ENCODE results near the gene FGF21.

The FGF21 gene

GRCh38 chr19:48755084-48755641 lies at the start of gene FGF21:
Gene FGF21, plus strand, starts transcription at chr19:48755524. Its CDS starts 713 bp downstream, at chr19:48756237.
- Histone ChIP-seq H3K27me3 (ENCODE audit: low read depth, low read length) (no peaks in the 10 kb centered on the region), H3K79me2 (ENCODE audit: low read length) (no peaks in the 10 kb centered on the region), H3K9me3 (ENCODE audit: insufficient read depth, low read length) (no peaks in the 10 kb centered on the region), H2AFZ (ENCODE audit: low read depth, low read length) (no peak within 1 kb of the TSS), H3K4me3 (ENCODE audit: low read length) (no peak within 1 kb of the TSS), H3K9ac (ENCODE audit: low read length) (no peak within 1 kb of the TSS), H3K4me1 (ENCODE audit: low read length) (peaks cover 4% of the 10 kb centered on the region; the same call in 1 of the 2 replicates), H3K36me3 (replicated peaks; ENCODE audit: low read depth, low read length) (no peaks in the 10 kb centered on the region), H4K20me1 (ENCODE audit: insufficient read depth, low read length) (no peaks in the 10 kb centered on the region), H3K4me2 (ENCODE audit: low read length) (no peak within 1 kb of the TSS), H3K27ac (ENCODE audit: low read length) (no peak within 1 kb of the TSS)
- TF ChIP-seq CTCF (IDR thresholded peaks at IDR 0.05; ENCODE audit: low read depth, low read length) (no peak), EZH2phosphoT487 (IDR thresholded peaks at IDR 0.05; ENCODE audit: low read depth) (no peak)

DNA sequence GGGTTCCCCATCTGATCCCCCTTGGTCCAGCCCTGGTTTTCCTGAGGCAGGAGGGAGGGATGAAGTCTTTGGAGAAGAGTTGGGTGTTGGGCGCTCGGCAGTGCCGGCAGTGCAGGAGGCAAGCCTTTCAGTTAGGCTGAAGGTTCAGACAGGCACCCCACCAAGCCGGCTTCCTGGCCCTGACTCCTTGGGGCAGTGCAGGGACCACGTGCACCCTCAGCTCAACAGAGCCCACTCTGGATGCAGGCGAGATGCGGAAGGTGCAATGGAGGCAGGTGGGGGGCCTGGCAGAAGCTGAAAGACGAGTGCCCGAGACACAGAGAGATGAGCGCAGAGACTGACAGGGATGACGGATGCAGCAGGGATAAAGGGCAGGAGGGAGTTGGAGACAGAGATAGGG lies 46.9 kb upstream of the FGF21 start:
- Histone ChIP-seq H3K9ac (ENCODE audit: low read length) (no peak overlapping the region), H3K9me3 (ENCODE audit: insufficient read depth, low read length) (peaks cover 5% of the 10 kb centered on the region; the same call in 1 of the 2 replicates), H4K20me1 (ENCODE audit: insufficient read depth, low read length) (no peaks in the 10 kb centered on the region), H3K4me1 (ENCODE audit: low read length) (peaks cover 6% of the 10 kb centered on the region), H3K79me2 (ENCODE audit: low read length) (0 out of 2 replicates have a peak, but pooled peaks cover 6% of the 10 kb centered on the region), H3K4me2 (ENCODE audit: low read length) (no peak overlapping the region), H3K4me3 (ENCODE audit: low read length) (no peak overlapping the region), H3K27me3 (ENCODE audit: low read depth, low read length) (no peaks in the 10 kb centered on the region), H3K36me3 (replicated peaks; ENCODE audit: low read depth, low read length) (peaks cover 6% of the 10 kb centered on the region), H3K27ac (ENCODE audit: low read length) (no peak overlapping the region), H2AFZ (ENCODE audit: low read depth, low read length) (no peak overlapping the region)
- no peak for TF ChIP-seq CTCF (IDR thresholded peaks at IDR 0.05; ENCODE audit: low read depth, low read length)
- TF ChIP-seq EZH2phosphoT487 (IDR thresholded peaks at IDR 0.05; ENCODE audit: low read depth) = no peak

GRCh38 chr19:48711106-48711662 lies 44.1 kb upstream of the FGF21 start:
- Histone ChIP-seq H4K20me1 (ENCODE audit: insufficient read depth, low read length) (no peaks in the 10 kb centered on the region), H3K4me1 (ENCODE audit: low read length) (peaks cover 15% of the 10 kb centered on the region), H3K9me3 (ENCODE audit: insufficient read depth, low read length) (peaks cover 5% of the 10 kb centered on the region; the same call in 1 of the 2 replicates), H3K27me3 (ENCODE audit: low read depth, low read length) (no peaks in the 10 kb centered on the region), H3K4me2 (ENCODE audit: low read length) (no peak overlapping the region), H3K36me3 (replicated peaks; ENCODE audit: low read depth, low read length) (peaks cover 6% of the 10 kb centered on the region), H3K4me3 (ENCODE audit: low read length) (no peak overlapping the region), H3K9ac (ENCODE audit: low read length) (no peak overlapping the region), H3K79me2 (ENCODE audit: low read length) (peaks cover 6% of the 10 kb centered on the region; the same call in 1 of the 2 replicates), H3K27ac (ENCODE audit: low read length) (no peak overlapping the region), H2AFZ (ENCODE audit: low read depth, low read length) (no peak overlapping the region)
- no peak for TF ChIP-seq EZH2phosphoT487 (IDR thresholded peaks at IDR 0.05; ENCODE audit: low read depth)
- no peak for TF ChIP-seq CTCF (IDR thresholded peaks at IDR 0.05; ENCODE audit: low read depth, low read length)

DNA sequence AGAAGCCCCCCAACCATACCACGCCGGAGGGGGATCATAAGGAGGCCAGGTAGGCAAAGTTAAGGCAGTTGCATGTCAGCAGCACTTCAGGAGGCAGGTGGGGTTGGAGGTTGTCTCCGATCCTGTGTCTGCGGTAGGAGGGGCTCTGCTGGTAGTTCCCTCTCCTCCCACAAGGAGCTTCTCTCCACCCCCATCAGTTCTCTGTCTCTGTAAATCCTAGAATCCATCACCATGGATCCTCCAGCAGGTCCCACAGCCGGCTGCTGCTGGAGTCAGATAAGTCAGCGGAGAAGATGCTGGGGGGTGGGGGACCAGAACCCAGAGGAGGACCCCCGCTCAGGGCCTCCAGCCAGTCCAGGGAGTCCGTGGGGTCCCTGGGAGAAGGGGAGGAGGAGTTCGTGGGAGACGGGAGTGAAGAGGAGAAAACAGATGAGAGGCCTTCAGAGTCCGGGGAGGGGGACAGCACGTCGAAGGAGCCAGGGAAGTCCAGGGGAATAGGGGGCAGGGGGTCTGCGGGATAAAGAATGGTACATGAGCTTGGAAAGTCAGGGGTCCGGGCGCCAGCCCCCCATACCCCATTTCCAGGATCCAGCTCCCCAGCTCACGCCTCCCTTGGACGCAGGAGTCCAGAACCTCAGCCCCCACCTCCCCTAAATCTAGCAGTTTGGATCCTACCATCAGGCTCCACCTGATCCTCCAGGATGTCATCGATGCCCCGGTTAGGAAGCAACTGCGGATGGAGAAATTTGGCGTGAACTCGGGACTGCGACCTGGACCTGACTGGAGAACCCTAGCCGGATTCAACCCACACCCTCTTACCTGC lies 42.1 kb upstream of the FGF21 start:
- Histone ChIP-seq H3K79me2 (ENCODE audit: low read length) (peaks cover 6% of the 10 kb centered on the region; the same call in 1 of the 2 replicates), H4K20me1 (ENCODE audit: insufficient read depth, low read length) (no peaks in the 10 kb centered on the region), H2AFZ (ENCODE audit: low read depth, low read length) (peak overlapping the region; percentile 87), H3K4me3 (ENCODE audit: low read length) (peak overlapping the region; percentile 90), H3K27me3 (ENCODE audit: low read depth, low read length) (no peaks in the 10 kb centered on the region), H3K4me2 (ENCODE audit: low read length) (peak overlapping the region; percentile 90), H3K27ac (ENCODE audit: low read length) (no peak overlapping the region), H3K36me3 (replicated peaks; ENCODE audit: low read depth, low read length) (peaks cover 6% of the 10 kb centered on the region), H3K4me1 (ENCODE audit: low read length) (peaks cover 15% of the 10 kb centered on the region), H3K9ac (ENCODE audit: low read length) (peak overlapping the region; percentile 71), H3K9me3 (ENCODE audit: insufficient read depth, low read length) (peaks cover 5% of the 10 kb centered on the region; the same call in 1 of the 2 replicates)
- TF ChIP-seq CTCF (IDR thresholded peaks at IDR 0.05; ENCODE audit: low read depth, low read length) (no peak), EZH2phosphoT487 (IDR thresholded peaks at IDR 0.05; ENCODE audit: low read depth) (no peak)
